ENCODE data around the gene TGM2. TPM values are rescaled to one million over a fixed set of nuclear protein-coding genes. Genes with fewer than 3 reads are reported as not detected.

Gene TGM2
- total and polyA plus RNA-seq, 2 donors (not counting 1 experiment from before 2014, with no cell fraction given): 2.4 to 60.8 TPM

DNA sequence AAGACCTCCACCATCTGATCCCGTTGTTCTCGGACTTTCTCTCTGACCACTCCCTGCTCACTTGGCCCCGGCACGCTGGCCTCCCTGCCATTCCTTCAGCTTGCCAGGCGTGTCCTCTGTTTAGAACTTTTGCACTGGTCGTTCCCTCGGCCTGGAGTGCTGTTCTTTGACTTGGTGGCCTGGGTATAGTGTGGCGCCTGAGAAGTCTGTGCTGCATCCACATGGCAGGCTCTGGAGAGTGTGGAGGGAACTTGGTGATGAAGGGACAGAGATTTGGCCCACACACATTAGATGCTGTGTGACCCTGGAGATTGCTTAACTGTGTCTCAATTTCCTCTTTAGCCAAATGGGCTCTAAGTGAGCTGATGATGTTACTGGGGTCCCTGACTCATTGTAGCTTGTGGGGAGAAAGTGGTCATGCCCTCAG lies 13.0 kb upstream of the TGM2 start:
- ChIA-PET POLR2A (no interaction called here), CTCF (interaction anchor here (1.1 kb wide), 2 partner anchors 43 to 120 kb away, joined by 5 read pairs; no protein-coding TSS in a partner anchor)
- Mint-ChIP-seq H3K4me3 (no peak overlapping the region), H3K4me1 (peaks cover 3% of the 10 kb centered on the region), H3K27me3 (peaks cover 22% of the 10 kb centered on the region), H3K27ac (no peak overlapping the region), H3K9me3 (ENCODE audit: insufficient read depth) (no peaks in the 10 kb centered on the region)
- Histone ChIP-seq H4K20me1 (ENCODE audit: control insufficient read depth, insufficient read depth, low read length, poor library complexity, severe bottlenecking) (no peaks in the 10 kb centered on the region), H3K9me3 (ENCODE audit: control extremely low read depth in 1 of 3, control insufficient read depth in 2 of 3, insufficient read depth in 1 of 3, low read length in 2 of 3) (no peaks in the 10 kb centered on the region), H2AFZ (ENCODE audit: insufficient read depth, low read depth, low read length, poor library complexity, severe bottlenecking) (no peak overlapping the region), H3K79me2 (ENCODE audit: control insufficient read depth, insufficient read depth, low read length) (no peaks in the 10 kb centered on the region), H3K9ac (ENCODE audit: low read length) (no peak overlapping the region), H3K4me3 (ENCODE audit: control extremely low read depth in 1 of 5, extremely low read depth in 1 of 5, insufficient read depth in 1 of 5, low read depth in 2 of 5, low read length in 4 of 5) (no peak overlapping the region), H3K36me3 (replicated peaks in 1 of 2; ENCODE audit: control extremely low read depth in 1 of 2, control insufficient read depth in 1 of 2, extremely low read depth in 1 of 2, insufficient read depth in 2 of 2, low read length in 1 of 2) (no peaks in the 10 kb centered on the region), H3K4me2 (replicated peaks; ENCODE audit: low read depth, low read length, poor library complexity, severe bottlenecking) (no peak overlapping the region), H3K27ac (ENCODE audit: low read length in 2 of 2) (no peak overlapping the region), H3K4me1 (ENCODE audit: control insufficient read depth in 2 of 2, insufficient read depth in 2 of 2, low read length in 2 of 2) (no peaks in the 10 kb centered on the region), H3K27me3 (replicated peaks in 1 of 4; ENCODE audit: control extremely low read depth in 1 of 4, control insufficient read depth in 3 of 4, insufficient read depth in 4 of 4, low read length in 3 of 4) (peaks cover 0 to 8% (median 0%) of the 10 kb centered on the region in 4 experiments)
- ATAC-seq (ENCODE audit: low read depth) (no peak), DNase-seq (no peak)
- intact Hi-C loops (cut with micrococcal nuclease): no loop called here
- TF ChIP-seq EZH2 (IDR thresholded peaks at IDR 0.05; ENCODE audit: borderline replicate concordance, insufficient read depth, low read depth, low read length, poor library complexity, severe bottlenecking): no peak
- TF ChIP-seq, protein P1, sequence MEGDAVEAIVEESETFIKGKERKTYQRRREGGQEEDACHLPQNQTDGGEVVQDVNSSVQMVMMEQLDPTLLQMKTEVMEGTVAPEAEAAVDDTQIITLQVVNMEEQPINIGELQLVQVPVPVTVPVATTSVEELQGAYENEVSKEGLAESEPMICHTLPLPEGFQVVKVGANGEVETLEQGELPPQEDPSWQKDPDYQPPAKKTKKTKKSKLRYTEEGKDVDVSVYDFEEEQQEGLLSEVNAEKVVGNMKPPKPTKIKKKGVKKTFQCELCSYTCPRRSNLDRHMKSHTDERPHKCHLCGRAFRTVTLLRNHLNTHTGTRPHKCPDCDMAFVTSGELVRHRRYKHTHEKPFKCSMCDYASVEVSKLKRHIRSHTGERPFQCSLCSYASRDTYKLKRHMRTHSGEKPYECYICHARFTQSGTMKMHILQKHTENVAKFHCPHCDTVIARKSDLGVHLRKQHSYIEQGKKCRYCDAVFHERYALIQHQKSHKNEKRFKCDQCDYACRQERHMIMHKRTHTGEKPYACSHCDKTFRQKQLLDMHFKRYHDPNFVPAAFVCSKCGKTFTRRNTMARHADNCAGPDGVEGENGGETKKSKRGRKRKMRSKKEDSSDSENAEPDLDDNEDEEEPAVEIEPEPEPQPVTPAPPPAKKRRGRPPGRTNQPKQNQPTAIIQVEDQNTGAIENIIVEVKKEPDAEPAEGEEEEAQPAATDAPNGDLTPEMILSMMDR (IDR thresholded peaks at IDR 0.05): no peak
- WGBS (ENCODE audit: insufficient coverage): 94% methylated on average over 5 of the region's 8 CpGs

DNA sequence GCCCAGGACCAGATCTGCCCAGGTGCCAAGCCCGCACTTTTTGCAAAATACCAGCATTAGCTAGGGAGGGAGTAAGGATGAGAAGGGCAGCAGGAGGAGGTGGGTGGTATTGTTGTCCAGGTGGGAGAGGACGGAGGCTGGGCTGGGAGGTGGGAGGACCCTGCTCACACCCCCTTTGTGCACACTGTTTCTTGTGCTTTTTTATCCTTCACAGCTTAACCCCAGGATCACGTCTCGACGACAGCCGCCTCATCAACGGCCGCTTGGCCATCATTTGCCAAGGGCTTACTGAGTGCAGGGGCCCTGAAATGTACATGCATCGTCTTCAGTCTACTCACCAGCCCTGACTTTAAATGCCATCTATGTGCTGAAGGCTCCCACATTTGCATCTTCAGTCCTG lies 12.1 kb upstream of the TGM2 start:
- H3K9me3 Mint-ChIP-seq (ENCODE audit: insufficient read depth): no peaks in the 10 kb centered on the region
- WGBS (ENCODE audit: insufficient coverage): 88% methylated on average over 8 of the region's 9 CpGs
- intact Hi-C loops (cut with micrococcal nuclease): no loop called here

More for the DNA sequence above, 12.1 kb upstream of the TGM2 start:
- Histone ChIP-seq H2AFZ (ENCODE audit: insufficient read depth, low read depth, low read length, poor library complexity, severe bottlenecking) (no peak overlapping the region), H3K4me1 (ENCODE audit: control insufficient read depth in 2 of 2, insufficient read depth in 2 of 2, low read length in 2 of 2) (no peaks in the 10 kb centered on the region), H4K20me1 (ENCODE audit: control insufficient read depth, insufficient read depth, low read length, poor library complexity, severe bottlenecking) (no peaks in the 10 kb centered on the region), H3K9me3 (ENCODE audit: control extremely low read depth in 1 of 3, control insufficient read depth in 2 of 3, insufficient read depth in 1 of 3, low read length in 2 of 3) (no peaks in the 10 kb centered on the region), H3K27me3 (replicated peaks in 1 of 4; ENCODE audit: control extremely low read depth in 1 of 4, control insufficient read depth in 3 of 4, insufficient read depth in 4 of 4, low read length in 3 of 4) (peaks cover 0 to 8% (median 0%) of the 10 kb centered on the region in 4 experiments), H3K4me2 (replicated peaks; ENCODE audit: low read depth, low read length, poor library complexity, severe bottlenecking) (no peak overlapping the region), H3K79me2 (ENCODE audit: control insufficient read depth, insufficient read depth, low read length) (no peaks in the 10 kb centered on the region), H3K4me3 (ENCODE audit: control extremely low read depth in 1 of 5, extremely low read depth in 1 of 5, insufficient read depth in 1 of 5, low read depth in 2 of 5, low read length in 4 of 5) (no peak overlapping the region), H3K27ac (ENCODE audit: low read length in 2 of 2) (no peak overlapping the region), H3K9ac (ENCODE audit: low read length) (no peak overlapping the region), H3K36me3 (replicated peaks in 1 of 2; ENCODE audit: control extremely low read depth in 1 of 2, control insufficient read depth in 1 of 2, extremely low read depth in 1 of 2, insufficient read depth in 2 of 2, low read length in 1 of 2) (no peaks in the 10 kb centered on the region)
- Mint-ChIP-seq H3K27ac (no peak overlapping the region), H3K4me3 (no peak overlapping the region), H3K27me3 (peaks cover 22% of the 10 kb centered on the region), H3K4me1 (peaks cover 3% of the 10 kb centered on the region)
- no peak for TF ChIP-seq EZH2 (IDR thresholded peaks at IDR 0.05; ENCODE audit: borderline replicate concordance, insufficient read depth, low read depth, low read length, poor library complexity, severe bottlenecking)
- TF ChIP-seq, protein P1 (IDR thresholded peaks at IDR 0.05): no peak
- ChIA-PET POLR2A (no interaction called here), CTCF (no interaction called here)
- ATAC-seq (ENCODE audit: low read depth): no peak
- DNase-seq: no peak
